HG03439 (cell line): ENCODE results near the gene MTCL1.

ENCODE experiments used
- ATAC-seq: cut with Tn5 transposase; IDR thresholded peaks from one replicate; pipeline ENCODE4 v1.9.1; 2021; ENCODE audit warnings: mild to moderate bottlenecking, moderate library complexity; ENCODE audit not compliant: unreplicated experiment

MTCL1 gene

GRCh38 chr18:8806100-8806797, 100.9 kb downstream of the MTCL1 start:
- ATAC-seq, result no peak

- no peak for ATAC-seq
Measured at GRCh38 chr18:8806798-8807487, 101.6 kb downstream of the MTCL1 start.

GRCh38 chr18:8807488-8807805, 102.1 kb downstream of the MTCL1 start:
- no peak for ATAC-seq

GRCh38 chr18:8808001-8808400, 102.6 kb downstream of the MTCL1 start:
- no peak for ATAC-seq

GRCh38 chr18:8809514-8809913, 104.2 kb downstream of the MTCL1 start:
- ATAC-seq, result no peak

GRCh38 chr18:8810157-8810556, 104.8 kb downstream of the MTCL1 start:
- ATAC-seq, result no peak

GRCh38 chr18:8811115-8811514, 105.8 kb downstream of the MTCL1 start:
- ATAC-seq, result no peak

GRCh38 chr18:8812631-8813030, 107.3 kb downstream of the MTCL1 start:
- no peak for ATAC-seq

DNA sequence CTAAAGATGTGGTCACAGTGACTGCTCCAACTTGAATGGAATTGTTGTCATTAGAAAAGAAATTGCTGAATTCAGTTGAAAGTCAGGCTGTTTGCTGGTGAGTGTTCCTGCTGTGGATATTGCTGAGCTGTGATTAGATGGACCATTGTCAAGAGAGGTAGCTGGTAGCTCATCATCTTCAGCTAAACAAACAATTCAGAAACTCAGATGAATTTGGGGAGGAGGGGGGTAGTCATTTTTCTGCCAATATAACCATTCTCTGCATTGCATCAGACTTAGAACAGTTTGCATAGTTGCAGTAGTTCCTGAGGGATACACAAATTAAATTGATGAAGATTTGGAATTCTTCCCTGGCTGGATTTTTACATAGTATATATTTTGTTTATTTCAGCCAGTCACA, 108.3 kb downstream of the MTCL1 start:
- ATAC-seq, result no peak

- no peak for ATAC-seq
Measured at GRCh38 chr18:8814206-8814605, 108.8 kb downstream of the MTCL1 start.

DNA sequence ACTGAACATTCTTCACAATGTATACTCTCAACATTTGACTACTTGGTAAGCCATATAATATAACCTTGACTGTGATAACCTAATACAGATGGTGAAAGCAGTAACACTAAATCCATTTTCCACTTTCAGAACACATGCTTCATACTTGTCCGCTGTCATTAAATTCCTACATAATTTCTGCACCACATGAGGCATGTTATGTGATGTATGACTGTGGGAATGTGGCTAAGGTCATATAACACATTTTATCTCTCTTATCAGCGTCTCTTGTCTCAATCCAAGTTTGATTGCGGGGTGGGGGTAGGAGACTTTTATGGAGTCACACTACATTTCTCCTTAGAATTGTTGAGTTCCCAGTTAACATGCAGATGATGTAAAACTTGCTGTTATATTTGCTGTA, 110.9 kb downstream of the MTCL1 start:
- ATAC-seq, result no peak

- ATAC-seq, result no peak
Measured at GRCh38 chr18:8816816-8817215, 111.5 kb downstream of the MTCL1 start.

DNA sequence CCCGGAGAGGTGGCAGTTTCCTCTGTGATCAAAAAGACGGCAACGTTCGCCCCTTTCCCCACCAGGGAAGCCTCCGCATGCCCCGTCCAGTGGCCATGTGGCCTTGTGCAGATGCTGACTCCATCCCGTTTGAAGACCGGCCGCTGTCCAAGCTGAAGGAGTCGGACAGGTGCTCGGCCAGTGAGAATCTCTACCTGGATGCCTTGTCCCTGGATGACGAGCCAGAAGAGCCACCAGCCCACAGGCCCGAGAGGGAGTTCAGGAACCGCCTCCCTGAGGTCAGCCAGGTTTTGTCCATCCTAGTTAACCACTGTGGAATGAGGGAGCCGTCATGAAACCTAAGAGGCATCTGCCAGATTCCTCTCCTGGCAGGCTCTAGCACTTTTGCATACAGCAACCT, 113.6 kb downstream of the MTCL1 start:
- no peak for ATAC-seq

- no peak for ATAC-seq
Measured at GRCh38 chr18:8820396-8821082, 115.2 kb downstream of the MTCL1 start.

- ATAC-seq, result no peak
Measured at GRCh38 chr18:8821083-8821465, 115.7 kb downstream of the MTCL1 start.

DNA sequence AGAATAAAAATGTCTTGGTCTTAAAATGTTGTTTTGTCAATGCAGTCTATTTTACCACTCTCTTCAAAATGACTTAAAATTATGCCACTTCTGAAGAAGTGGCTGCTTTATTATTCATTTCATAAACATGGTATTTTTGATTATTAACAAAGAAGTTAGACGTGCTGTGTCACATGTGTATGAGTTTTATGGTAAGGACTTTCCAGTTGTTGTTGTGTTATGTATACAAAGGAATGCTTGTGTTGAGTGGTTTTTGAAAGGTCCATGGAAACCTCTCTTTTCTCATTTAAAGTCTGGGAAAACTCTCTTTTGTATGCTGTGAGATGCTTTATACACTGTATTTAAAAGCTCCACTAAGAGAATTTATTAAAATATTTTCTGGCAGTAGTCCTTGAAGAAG, 116.2 kb downstream of the MTCL1 start:
- no peak for ATAC-seq

GRCh38 chr18:8822643-8823042, 117.3 kb downstream of the MTCL1 start:
- no peak for ATAC-seq

DNA sequence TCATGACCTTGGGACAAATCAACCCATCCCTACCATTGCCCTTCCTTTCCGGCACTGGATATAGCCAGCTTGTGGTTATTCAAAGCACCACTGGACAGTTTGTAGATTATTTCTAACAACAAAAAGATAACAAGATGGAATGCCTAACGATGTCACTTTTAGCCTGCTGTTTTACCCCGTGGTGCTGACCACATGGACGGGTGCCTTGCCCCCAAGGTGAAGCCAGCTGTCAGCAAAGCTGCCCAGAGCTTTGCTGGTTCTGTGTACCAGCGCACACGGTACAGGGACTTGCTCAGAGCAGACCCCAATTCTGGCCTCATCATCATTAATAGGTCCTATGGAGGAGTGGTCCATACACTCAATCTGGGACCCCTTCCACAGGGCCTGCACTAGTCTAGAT, 118.2 kb downstream of the MTCL1 start:
- no peak for ATAC-seq

- ATAC-seq, result no peak
Measured at GRCh38 chr18:8824846-8825245, 119.5 kb downstream of the MTCL1 start.

DNA sequence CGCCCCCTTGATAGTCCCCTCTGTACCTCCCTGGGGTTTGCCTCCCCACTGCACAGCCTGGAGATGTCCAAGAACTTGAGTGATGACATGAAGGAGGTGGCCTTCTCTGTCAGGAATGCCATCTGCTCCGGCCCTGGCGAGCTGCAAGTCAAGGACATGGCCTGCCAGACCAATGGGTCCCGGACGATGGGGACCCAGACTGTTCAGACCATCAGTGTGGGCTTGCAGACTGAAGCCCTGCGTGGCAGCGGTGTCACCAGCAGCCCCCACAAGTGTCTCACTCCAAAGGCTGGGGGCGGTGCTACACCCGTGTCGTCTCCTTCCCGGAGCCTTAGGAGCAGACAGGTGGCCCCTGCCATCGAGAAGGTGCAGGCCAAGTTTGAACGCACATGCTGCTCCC, 119.9 kb downstream of the MTCL1 start:
- ATAC-seq, result no peak

DNA sequence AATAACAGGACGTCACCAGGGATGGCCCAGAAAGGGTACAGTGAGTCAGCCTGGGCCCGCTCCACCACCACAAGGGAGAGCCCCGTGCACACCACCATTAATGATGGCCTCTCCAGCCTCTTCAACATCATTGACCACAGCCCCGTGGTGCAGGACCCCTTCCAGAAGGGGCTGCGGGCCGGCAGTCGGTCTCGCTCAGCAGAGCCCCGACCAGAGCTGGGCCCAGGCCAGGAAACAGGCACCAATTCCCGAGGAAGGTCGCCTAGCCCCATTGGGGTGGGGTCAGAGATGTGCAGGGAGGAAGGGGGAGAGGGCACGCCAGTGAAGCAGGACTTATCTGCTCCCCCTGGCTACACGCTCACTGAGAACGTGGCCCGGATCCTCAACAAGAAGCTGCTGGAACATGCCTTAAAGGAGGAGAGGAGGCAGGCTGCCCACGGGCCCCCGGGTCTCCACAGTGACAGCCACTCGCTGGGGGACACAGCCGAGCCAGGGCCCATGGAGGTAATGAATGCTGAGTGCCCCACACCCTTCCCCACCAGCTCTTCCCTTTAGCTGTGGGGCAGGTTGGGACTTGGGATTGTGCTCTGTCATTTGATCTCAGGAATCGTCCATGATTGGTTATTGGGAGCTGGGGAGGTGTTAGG, 120.5 kb downstream of the MTCL1 start:
- no peak for ATAC-seq

DNA sequence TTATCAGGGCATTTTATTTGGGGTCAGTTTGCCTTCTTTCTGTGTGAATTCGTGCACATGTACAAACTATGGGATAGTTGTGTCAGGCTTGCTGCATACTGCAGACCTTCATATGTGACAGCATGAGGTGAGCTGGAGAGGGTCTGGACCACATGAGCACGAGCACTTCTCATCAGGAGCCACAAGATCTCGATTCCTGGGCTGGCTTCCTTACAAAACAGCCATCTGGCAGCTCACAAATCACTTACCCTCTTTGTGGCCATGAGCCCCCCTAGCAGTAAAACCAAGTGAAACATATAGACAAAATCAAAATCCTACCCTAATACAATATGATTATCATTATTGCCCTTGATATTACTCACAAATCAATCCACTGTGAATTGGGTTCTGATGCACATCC, 121.2 kb downstream of the MTCL1 start:
- ATAC-seq, result no peak
